ENCODE data around the gene RPAP3. TPM values are rescaled to one million over a fixed set of nuclear protein-coding genes. Genes with fewer than 3 reads are reported as not detected.

Gene RPAP3
- total and polyA plus RNA-seq, 2 experiments from 2014 or later, result 31.4 to 69.9 TPM

GRCh38 chr12:47687636-47688035 is 18.2 kb downstream of the RPAP3 start (continued):
- TF ChIP-seq EZH2phosphoT487 (IDR thresholded peaks at IDR 0.05; ENCODE audit: unreplicated experiment), result no peak
- TF ChIP-seq NANOG (IDR thresholded peaks at IDR 0.05; ENCODE audit: borderline replicate concordance), result no peak
- no peak for TF ChIP-seq ZNF331 (CRISPR knock-in tag; IDR thresholded peaks at IDR 0.05; ENCODE audit: low read depth)
- TF ChIP-seq EZH2 (IDR thresholded peaks at IDR 0.05; ENCODE audit: low read depth, unreplicated experiment), result no peak
- TF ChIP-seq ZNF114 (CRISPR knock-in tag; IDR thresholded peaks at IDR 0.05), result no peak
- TF ChIP-seq REST (IDR thresholded peaks at IDR 0.05; ENCODE audit: unreplicated experiment), result no peak

- DNase-seq (ENCODE audit: low spot score) (peak; percentile 49), ATAC-seq (no peak)
- no peaks in the 10 kb centered on the region; the same call in 1 of the 2 replicates for H4K20me1 ChIP-seq (replicated peaks; ENCODE audit: insufficient read depth)
- H3K4me1 Mint-ChIP-seq, result peaks cover 6% of the 10 kb centered on the region; the same call in 2 of the 3 replicates
- no peaks in the 10 kb centered on the region for H3K27me3 ChIP-seq (ENCODE audit: insufficient read depth)
- no peak overlapping the region for H3K27ac ChIP-seq (ENCODE audit: low read depth)
- H3K9me3 Mint-ChIP-seq, result no peaks in the 10 kb centered on the region
- H3K9me2 ChIP-seq (ENCODE audit: insufficient read depth), result no peaks in the 10 kb centered on the region
- H3K4me2 ChIP-seq, result no peak overlapping the region
- H3K36me3 ChIP-seq (ENCODE audit: insufficient read depth), result peaks cover 14% of the 10 kb centered on the region; the same call in 1 of the 2 replicates
- no peak overlapping the region for H3K4me3 ChIP-seq
- no peaks in the 10 kb centered on the region for H3F3A ChIP-seq (replicated peaks; ENCODE audit: low read depth)
- H3K79me2 ChIP-seq (replicated peaks; ENCODE audit: insufficient read depth), result no peaks in the 10 kb centered on the region
- no peak overlapping the region for H2AFZ ChIP-seq
- 0 out of 2 replicates have a peak, but pooled peaks cover 6% of the 10 kb centered on the region for H3K4me1 ChIP-seq (ENCODE audit: insufficient read depth)
- H3K4me3 Mint-ChIP-seq, result no peak overlapping the region
- H3K36me3 Mint-ChIP-seq (ENCODE audit: low read depth), result peaks cover 13% of the 10 kb centered on the region
- TF ChIP-seq ZNF114 (CRISPR knock-in tag; IDR thresholded peaks at IDR 0.05) (no peak), CTCF (conservative IDR thresholded peaks at IDR 0.05; ENCODE audit: low read depth in 2 of 2) (peak; percentile 71 to 78), ZNF331 (CRISPR knock-in tag; IDR thresholded peaks at IDR 0.05; ENCODE audit: low read depth) (no peak)
- H3K27ac Mint-ChIP-seq, result no peak overlapping the region
- H3K27me3 Mint-ChIP-seq (ENCODE audit: insufficient read depth, low read depth, poor library complexity), result peaks cover 2% of the 10 kb centered on the region
These were observed 19.1 kb downstream of the RPAP3 start for GRCh38 chr12:47686645-47687240.

- Histone ChIP-seq H3K9me2 (ENCODE audit: insufficient read depth) (no peaks in the 10 kb centered on the region), H3K27me3 (ENCODE audit: insufficient read depth) (no peaks in the 10 kb centered on the region), H3K4me1 (ENCODE audit: insufficient read depth) (no peaks in the 10 kb centered on the region), H3K4me3 (no peak overlapping the region), H3K79me2 (replicated peaks; ENCODE audit: insufficient read depth) (no peaks in the 10 kb centered on the region), H3F3A (replicated peaks; ENCODE audit: low read depth) (no peaks in the 10 kb centered on the region), H3K4me2 (no peak overlapping the region), H4K20me1 (replicated peaks; ENCODE audit: insufficient read depth) (no peaks in the 10 kb centered on the region), H3K27ac (ENCODE audit: low read depth) (no peak overlapping the region), H2AFZ (no peak overlapping the region), H3K36me3 (ENCODE audit: insufficient read depth) (peaks cover 12% of the 10 kb centered on the region; the same call in 1 of the 2 replicates)
- peaks cover 4% of the 10 kb centered on the region; the same call in 2 of the 3 replicates for H3K4me1 Mint-ChIP-seq
- ATAC-seq (no peak), DNase-seq (ENCODE audit: low spot score) (no peak)
- no peaks in the 10 kb centered on the region for H3K27me3 Mint-ChIP-seq (ENCODE audit: insufficient read depth, low read depth, poor library complexity)
- H3K36me3 Mint-ChIP-seq (ENCODE audit: low read depth), result peaks cover 58% of the 10 kb centered on the region
- no peak overlapping the region for H3K27ac Mint-ChIP-seq
- H3K4me3 Mint-ChIP-seq, result no peak overlapping the region
- H3K9me3 Mint-ChIP-seq, result no peaks in the 10 kb centered on the region
- TF ChIP-seq CTCF (conservative IDR thresholded peaks at IDR 0.05; ENCODE audit: low read depth in 2 of 2) (no peak), STAT1 (IDR thresholded peaks at IDR 0.05; ENCODE audit: unreplicated experiment) (no peak)
These were observed 26.0 kb downstream of the RPAP3 start for GRCh38 chr12:47679785-47680184.

Data from GM23338 (cell line).